ENCODE results near the gene HPSE. TPM values are rescaled to one million over a fixed set of nuclear protein-coding genes. Genes with fewer than 3 reads are reported as not detected.

Gene HPSE
- 1.8 and 3.7 TPM in 2 replicates for total RNA-seq

DNA sequence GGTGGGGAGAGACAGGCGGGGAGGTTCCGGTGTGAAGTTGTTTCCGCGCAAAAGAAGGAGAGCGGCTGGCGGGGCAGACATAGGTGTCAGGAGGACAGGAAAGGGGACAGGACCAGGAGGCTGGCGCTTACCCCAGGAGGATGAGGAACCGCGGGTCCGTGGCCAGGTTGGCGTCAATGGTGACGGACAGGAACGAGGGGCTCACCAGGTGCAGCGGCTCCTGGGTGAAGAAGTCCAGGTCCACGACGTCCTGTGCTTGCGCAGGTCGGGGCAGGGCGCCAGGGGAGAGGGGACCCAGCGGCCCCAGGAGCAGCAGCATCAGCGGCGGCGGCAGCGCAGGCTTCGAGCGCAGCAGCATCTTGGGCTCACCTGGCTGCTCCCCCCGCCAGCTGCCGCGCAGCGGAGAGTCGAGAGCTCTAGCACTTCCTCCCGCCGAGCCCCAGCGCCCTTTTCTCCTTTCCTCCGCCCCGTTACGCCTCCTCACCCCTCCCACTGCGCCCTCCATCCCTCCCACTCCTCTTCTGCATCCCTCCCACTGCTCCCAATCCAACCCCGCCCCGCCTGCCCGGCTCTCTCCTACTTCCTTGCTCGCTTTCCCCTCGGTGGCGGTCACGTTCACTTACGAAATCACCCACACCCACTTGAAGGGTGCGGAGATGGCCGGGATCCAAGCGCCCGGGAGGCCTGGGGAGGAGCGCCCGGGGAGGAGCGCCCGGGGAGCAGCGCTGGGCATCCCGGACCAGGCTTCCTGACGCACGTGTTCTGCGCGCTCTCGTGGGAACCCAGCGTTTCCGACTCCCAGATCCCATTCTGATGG, at the start of gene HPSE:
TSS of gene HPSE (minus strand) at position 424 of the 817 bp plus-strand sequence. CDS start at position 358, 66 bp downstream.

DNA sequence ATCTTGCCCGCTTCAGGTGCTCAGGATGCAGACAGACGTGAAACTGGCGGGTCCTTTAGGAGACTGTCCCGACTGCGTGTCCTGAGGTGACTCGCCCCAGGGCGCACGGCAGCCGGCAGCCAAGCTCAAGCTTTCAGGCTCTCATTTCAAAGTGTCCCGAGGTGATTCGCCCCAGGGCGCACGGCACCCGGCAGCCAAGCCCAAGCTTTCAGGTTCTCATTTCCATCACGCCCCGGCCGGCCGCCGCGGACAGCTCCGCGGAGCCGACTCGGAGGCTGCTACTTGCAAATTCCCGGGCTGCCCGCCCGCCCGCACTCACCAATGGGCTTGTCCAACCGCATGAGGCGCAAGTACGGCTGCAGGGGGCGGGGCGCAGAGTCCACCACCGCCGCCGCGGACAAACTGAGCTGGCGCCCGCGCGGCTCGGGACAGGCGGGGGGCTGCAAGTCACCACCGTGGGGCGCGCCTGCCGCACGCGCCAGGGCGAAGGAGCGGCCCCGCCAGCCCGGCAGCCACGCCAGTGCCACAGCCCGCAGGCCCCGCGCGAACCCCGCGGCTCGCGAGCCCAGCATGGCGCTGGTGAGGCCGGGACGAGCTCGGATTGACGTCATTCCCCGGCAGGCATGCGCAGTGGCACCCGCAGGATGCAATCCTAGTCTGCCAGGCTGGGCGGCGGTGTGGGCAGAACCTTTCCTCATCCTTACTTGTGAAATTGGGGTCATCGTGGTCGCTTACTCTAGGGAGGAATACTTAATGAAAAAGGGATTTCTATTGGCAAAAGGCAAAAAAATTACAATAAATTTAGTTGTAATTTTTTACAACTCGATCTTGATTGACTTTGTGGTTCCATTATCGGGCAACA, 50.2 kb downstream of the HPSE start, which contains the start of gene COQ2:
TSS of gene COQ2 (minus strand) at position 606 of the 862 bp plus-strand sequence. CDS start at position 572, 34 bp downstream.

Small RNA genes lying within 50 kb of the gene (small RNA-seq; reads per million reads assigned to genes)
- not detected for gene AC114781.5

Other genes starting within 250 kb of the HPSE start
- 1.8 TPM in 1 of 2 replicates, not detected in the other for gene PLAC8, start 220.1 kb downstream of the HPSE start, total RNA-seq
- 15.4 and 25.2 TPM in 2 replicates for gene COQ2, start 50.0 kb downstream of the HPSE start, total RNA-seq
- gene HELQ, start 121.0 kb upstream of the HPSE start, total RNA-seq = 11.3 and 15.4 TPM in 2 replicates
- 15.2 and 20.6 TPM in 2 replicates for gene MRPS18C, start 121.2 kb upstream of the HPSE start, total RNA-seq
- 13.6 and 15.2 TPM in 2 replicates for gene ABRAXAS1, start 150.3 kb upstream of the HPSE start, total RNA-seq
- gene GPAT3, start 201.3 kb upstream of the HPSE start, total RNA-seq = 8.1 and 28.5 TPM in 2 replicates

Data from subcutaneous preadipocyte (primary cell).